Lower lobe of right lung (tissue), 2 donors: ENCODE measurements around the gene AMIGO3. TPM values are rescaled to one million over a fixed set of nuclear protein-coding genes. Genes with fewer than 3 reads are reported as not detected.

Experiments used
- ATAC-seq, 2 donors: fragments of 200-7000 bp; cut with Tn5 transposase; one replicate each; pipeline ENCODE4 v1.9.1; 2020 to 2022; ENCODE audit warnings: mild to moderate bottlenecking in 2 of 2, moderate library complexity in 2 of 2
- DNase-seq: peaks from one replicate; pipeline ENCODE4 v3.0.0-alpha.2; 2020
- H3K27ac ChIP-seq: fragments of 200-600 bp; one replicate; pipeline ENCODE4 v1.8.0; 2022
- H3K27me3 ChIP-seq: fragments of 200-600 bp; one replicate; pipeline ENCODE4 v1.8.0; 2022; ENCODE audit warnings: low read depth
- H3K36me3 ChIP-seq: fragments of 200-600 bp; one replicate; pipeline ENCODE4 v1.8.0; 2022; ENCODE audit warnings: mild to moderate bottlenecking
- H3K4me1 ChIP-seq: fragments of 200-600 bp; one replicate; pipeline ENCODE4 v1.8.0; 2022
- H3K4me3 ChIP-seq: fragments of 200-600 bp; one replicate; pipeline ENCODE4 v1.8.0; 2022; ENCODE audit warnings: mild to moderate bottlenecking
- H3K9me3 ChIP-seq: fragments of 200-600 bp; one replicate; pipeline ENCODE4 v1.8.0; 2022
- CTCF ChIP-seq: fragments of 200-600 bp; IDR thresholded peaks from one replicate; pipeline ENCODE4 v1.8.0; 2022; ENCODE audit warnings: antibody characterized with exemption, mild to moderate bottlenecking
- intact Hi-C: fragments of 100-400 bp; cut with DNase I; formaldehyde crosslinking; loops from one replicate; pipeline ENCODE4 v1.11.0; 2022
- total RNA-seq: library from RNA; stranded (reverse); fragmentation: NEBNext Ultra II Directional; extraction: Animal tissue kit (Norgen Biotek cat#: 25700); gene quantifications from one replicate; pipeline ENCODE4 v1.2.1, GENCODE V29; 2021
- donor health status: DM: no; HTN: yes; CAD: no; lungs with severe emphysema.

Gene AMIGO3
- total RNA-seq, 1 donor from 2014 or later, result not detected

- peaks cover 12% of the 10 kb centered on the region for H3K36me3 ChIP-seq
- intact Hi-C loops, result no loop called here
- DNase-seq, result peak; percentile 77
- no peak overlapping the region for H3K27ac ChIP-seq
- no peaks in the 10 kb centered on the region for H3K9me3 ChIP-seq
- ATAC-seq, result peak; percentile 20 to 25
- no peak overlapping the region for H3K4me3 ChIP-seq
- peak; percentile 77 for TF ChIP-seq CTCF
- H3K4me1 ChIP-seq, result peaks cover 13% of the 10 kb centered on the region
- H3K27me3 ChIP-seq, result no peaks in the 10 kb centered on the region
These were observed 47.9 kb downstream of the AMIGO3 start for GRCh38 chr3:49671291-49672288.

GRCh38 chr3:49670940-49671290, 48.6 kb downstream of the AMIGO3 start:
- Histone ChIP-seq H3K27me3 (no peaks in the 10 kb centered on the region), H3K4me1 (peaks cover 13% of the 10 kb centered on the region), H3K27ac (no peak overlapping the region), H3K9me3 (no peaks in the 10 kb centered on the region), H3K36me3 (peaks cover 5% of the 10 kb centered on the region), H3K4me3 (no peak overlapping the region)
- TF ChIP-seq CTCF, result no peak
- DNase-seq (no peak), ATAC-seq (no peak)
- intact Hi-C loops, result no loop called here

GRCh38 chr3:49669352-49669751, 50.1 kb downstream of the AMIGO3 start:
- intact Hi-C loops, result no loop called here
- H3K27me3 ChIP-seq, result no peaks in the 10 kb centered on the region
- no peak for TF ChIP-seq CTCF
- H3K4me1 ChIP-seq, result no peaks in the 10 kb centered on the region
- H3K4me3 ChIP-seq, result no peak overlapping the region
- H3K9me3 ChIP-seq, result no peaks in the 10 kb centered on the region
- no peaks in the 10 kb centered on the region for H3K36me3 ChIP-seq
- no peak for ATAC-seq
- no peak overlapping the region for H3K27ac ChIP-seq
- DNase-seq, result no peak

GRCh38 chr3:49668861-49669260, 50.6 kb downstream of the AMIGO3 start:
- H3K9me3 ChIP-seq, result no peaks in the 10 kb centered on the region
- TF ChIP-seq CTCF, result no peak
- peaks cover under 1% of the 10 kb centered on the region for H3K27me3 ChIP-seq
- DNase-seq (no peak), ATAC-seq (no peak)
- no peaks in the 10 kb centered on the region for H3K4me1 ChIP-seq
- H3K27ac ChIP-seq, result no peak overlapping the region
- H3K36me3 ChIP-seq, result no peaks in the 10 kb centered on the region
- no peak overlapping the region for H3K4me3 ChIP-seq
- intact Hi-C loops, result no loop called here

GRCh38 chr3:49668414-49668797, 51.1 kb downstream of the AMIGO3 start:
- Histone ChIP-seq H3K4me1 (no peaks in the 10 kb centered on the region), H3K4me3 (no peak overlapping the region), H3K36me3 (no peaks in the 10 kb centered on the region), H3K27me3 (peaks cover 5% of the 10 kb centered on the region), H3K27ac (no peak overlapping the region), H3K9me3 (no peaks in the 10 kb centered on the region)
- DNase-seq, result no peak
- intact Hi-C loops, result no loop called here
- TF ChIP-seq CTCF, result no peak
- ATAC-seq, result no peak
